ENCODE results near the gene DMD. TPM values are rescaled to one million over a fixed set of nuclear protein-coding genes. Genes with fewer than 3 reads are reported as not detected.

DMD gene
- total and polyA plus RNA-seq, 2 of the 13 experiments (the other 11 are each of a cell fraction or from before 2014, with no cell fraction given): 17.6 to 25.9 TPM

DNA sequence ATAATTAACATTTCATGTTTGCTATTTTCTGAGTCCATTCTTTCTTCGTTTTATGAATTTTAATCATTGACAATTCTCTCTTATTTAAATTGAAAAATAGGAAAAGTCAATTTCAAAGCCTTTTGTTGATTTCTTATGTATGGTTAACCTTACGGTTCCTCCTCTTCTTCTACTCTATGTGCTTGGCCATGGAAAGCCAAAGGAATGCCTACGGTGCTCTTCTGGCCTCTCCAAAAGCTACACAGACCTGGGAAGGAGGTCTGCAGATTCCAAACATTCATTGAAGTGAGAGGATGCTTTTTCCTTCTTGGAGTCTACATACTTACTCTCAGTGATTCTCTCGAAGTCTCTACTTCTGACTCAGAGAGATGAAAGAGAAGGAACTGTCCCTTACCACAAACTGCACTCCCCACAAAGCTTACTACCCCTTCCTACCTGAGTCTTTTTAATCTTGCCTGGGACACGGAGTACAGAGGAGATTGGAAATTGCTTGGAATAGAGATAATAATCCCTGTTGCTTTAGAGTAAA, 1276.4 kb downstream of the DMD start (continued):
- TF ChIP-seq NFRKB (IDR thresholded peaks at IDR 0.05): no peak
- TF ChIP-seq NR2F2 (IDR thresholded peaks at IDR 0.05; ENCODE audit: borderline replicate concordance, low read depth): no peak
- TF ChIP-seq SIX1 (CRISPR knock-in tag; IDR thresholded peaks at IDR 0.05; ENCODE audit: borderline replicate concordance): no peak
- no peak for TF ChIP-seq ZNF768 (CRISPR knock-in tag; IDR thresholded peaks at IDR 0.05)
- TF ChIP-seq ZNF296 (CRISPR knock-in tag; conservative IDR thresholded peaks at IDR 0.05): no peak
- no peak for TF ChIP-seq ELF4 (CRISPR knock-in tag; IDR thresholded peaks at IDR 0.05; ENCODE audit: borderline replicate concordance)
- TF ChIP-seq FOXO4 (CRISPR knock-in tag; conservative IDR thresholded peaks at IDR 0.05): no peak
- no peak for TF ChIP-seq ZFAT (CRISPR knock-in tag; conservative IDR thresholded peaks at IDR 0.05)
- TF ChIP-seq CC2D1A (CRISPR knock-in tag; IDR thresholded peaks at IDR 0.05): no peak
- no peak for TF ChIP-seq POLR2G (IDR thresholded peaks at IDR 0.05; ENCODE audit: low read depth, low read length)

DNA sequence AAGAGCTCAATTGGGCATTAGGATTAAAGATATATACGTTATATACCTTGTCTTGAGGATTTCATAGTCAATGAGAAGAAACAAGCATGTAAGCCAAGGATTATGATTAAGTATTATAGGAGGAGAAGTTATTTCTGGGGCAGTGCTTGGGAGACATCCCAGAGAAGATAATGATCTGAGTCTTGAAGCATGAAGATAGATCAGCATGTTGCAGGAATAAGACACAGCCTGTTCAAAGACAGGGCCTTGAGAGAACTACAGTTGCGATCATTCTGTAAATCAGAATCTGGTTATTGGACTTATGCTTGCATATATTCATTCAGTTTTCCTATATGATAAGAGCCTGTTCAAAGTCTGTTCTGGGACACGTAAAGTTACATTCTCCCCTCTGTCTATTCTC, 1277.3 kb downstream of the DMD start:
- H3K27ac ChIP-seq (ENCODE audit: extremely low read length, insufficient read depth, low read length): no peak overlapping the region
- no peaks in the 10 kb centered on the region for H3K4me1 ChIP-seq (ENCODE audit: insufficient read depth, low read length)
- FAIRE-seq: no peak
- H4K20me1 ChIP-seq (ENCODE audit: insufficient read depth, low read length): no peaks in the 10 kb centered on the region
- intact Hi-C loops (cut with micrococcal nuclease; ENCODE audit: unreplicated experiment) (no loop called here), in situ Hi-C loops (cut with HindIII; ENCODE audit: extremely low pct_ligation_motif_present, low pct_unique_long_range_greater_than_20kb) (no loop called here)
- H3K79me2 ChIP-seq (ENCODE audit: insufficient read depth, low read length): no peaks in the 10 kb centered on the region
- ChIA-PET CTCF (ENCODE audit: low intra/inter-chr PET ratio, low total read pairs) (no interaction called here), POLR2A (no interaction called here)
- no peaks in the 10 kb centered on the region for H3K9me3 ChIP-seq (ENCODE audit: low read length)
- no peak for DNase-seq (ENCODE audit: low spot score)
- WGBS (ENCODE audit: low lambda C conversion rate): 45% methylated on average over 3 of the region's 3 CpGs
- H3K4me2 ChIP-seq (ENCODE audit: low read depth, low read length): no peak overlapping the region
- no peak for ATAC-seq
- no TSS peak for BruUV-seq (replicated peaks)
- no peaks in the 10 kb centered on the region for H3K27me3 ChIP-seq (ENCODE audit: control insufficient read depth in 1 of 2, insufficient read depth in 2 of 2, low read length in 2 of 2)
- no peak overlapping the region for H3K4me3 ChIP-seq (replicated peaks in 1 of 3; ENCODE audit: insufficient read depth in 1 of 3, low read depth in 2 of 3, low read length in 3 of 3)
- H2AFZ ChIP-seq (ENCODE audit: low read length): no peak overlapping the region
- H3K36me3 ChIP-seq (replicated peaks in 1 of 2; ENCODE audit: control insufficient read depth in 1 of 2, insufficient read depth in 2 of 2, low read length in 2 of 2): no peaks in the 10 kb centered on the region
- no peak overlapping the region for H3K9ac ChIP-seq (ENCODE audit: insufficient read depth, low read depth, low read length)
- TF ChIP-seq RFX5 (IDR thresholded peaks at IDR 0.05; ENCODE audit: low read depth, low read length) (no peak), SUZ12 (IDR thresholded peaks at IDR 0.05; ENCODE audit: low read depth, low read length) (no peak), ZNF549 (CRISPR knock-in tag; IDR thresholded peaks at IDR 0.05) (no peak), ZNF784 (CRISPR knock-in tag; IDR thresholded peaks at IDR 0.05; ENCODE audit: borderline replicate concordance) (no peak), ZNF329 (CRISPR knock-in tag; IDR thresholded peaks at IDR 0.05; ENCODE audit: low read depth) (no peak), GATA4 (IDR thresholded peaks at IDR 0.05; ENCODE audit: borderline replicate concordance, low read depth) (no peak), ZMAT3 (CRISPR knock-in tag; conservative IDR thresholded peaks at IDR 0.05) (no peak), CHD2 (IDR thresholded peaks at IDR 0.05; ENCODE audit: low read depth, low read length) (no peak), SMC3 (IDR thresholded peaks at IDR 0.05; ENCODE audit: low read length) (no peak), BRD4 (CRISPR knock-in tag; IDR thresholded peaks at IDR 0.05) (no peak), KDM2A (CRISPR knock-in tag; IDR thresholded peaks at IDR 0.05; ENCODE audit: borderline replicate concordance, low read depth) (no peak)
- TF ChIP-seq, protein P1, sequence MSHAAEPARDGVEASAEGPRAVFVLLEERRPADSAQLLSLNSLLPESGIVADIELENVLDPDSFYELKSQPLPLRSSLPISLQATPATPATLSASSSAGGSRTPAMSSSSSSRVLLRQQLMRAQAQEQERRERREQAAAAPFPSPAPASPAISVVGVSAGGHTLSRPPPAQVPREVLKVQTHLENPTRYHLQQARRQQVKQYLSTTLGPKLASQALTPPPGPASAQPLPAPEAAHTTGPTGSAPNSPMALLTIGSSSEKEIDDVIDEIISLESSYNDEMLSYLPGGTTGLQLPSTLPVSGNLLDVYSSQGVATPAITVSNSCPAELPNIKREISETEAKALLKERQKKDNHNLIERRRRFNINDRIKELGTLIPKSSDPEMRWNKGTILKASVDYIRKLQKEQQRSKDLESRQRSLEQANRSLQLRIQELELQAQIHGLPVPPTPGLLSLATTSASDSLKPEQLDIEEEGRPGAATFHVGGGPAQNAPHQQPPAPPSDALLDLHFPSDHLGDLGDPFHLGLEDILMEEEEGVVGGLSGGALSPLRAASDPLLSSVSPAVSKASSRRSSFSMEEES (CRISPR knock-in tag; IDR thresholded peaks at IDR 0.05): no peak
- TF ChIP-seq, protein P2, sequence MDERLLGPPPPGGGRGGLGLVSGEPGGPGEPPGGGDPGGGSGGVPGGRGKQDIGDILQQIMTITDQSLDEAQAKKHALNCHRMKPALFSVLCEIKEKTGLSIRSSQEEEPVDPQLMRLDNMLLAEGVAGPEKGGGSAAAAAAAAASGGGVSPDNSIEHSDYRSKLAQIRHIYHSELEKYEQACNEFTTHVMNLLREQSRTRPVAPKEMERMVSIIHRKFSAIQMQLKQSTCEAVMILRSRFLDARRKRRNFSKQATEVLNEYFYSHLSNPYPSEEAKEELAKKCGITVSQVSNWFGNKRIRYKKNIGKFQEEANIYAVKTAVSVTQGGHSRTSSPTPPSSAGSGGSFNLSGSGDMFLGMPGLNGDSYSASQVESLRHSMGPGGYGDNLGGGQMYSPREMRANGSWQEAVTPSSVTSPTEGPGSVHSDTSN (CRISPR knock-in tag; IDR thresholded peaks at IDR 0.05): no peak

All from HepG2 (cell line).